Adipose tissue (tissue), 3 donors: ENCODE results near the gene GPR173. TPM values are rescaled to one million over a fixed set of nuclear protein-coding genes. Genes with fewer than 3 reads are reported as not detected.

Source experiments
- H3K27ac ChIP-seq: one replicate; pipeline ENCODE4 v1.5.1; 2013; ENCODE audit warnings: low read depth, low read length
- whole genome bisulfite sequencing, 3 donors: extraction: QIAGEN DNeasy Blood & Tissue Kit; methylation state at CpG; one replicate each; pipeline ENCODE4 v1.1.7; 2013; 5-methylcytosine and 5-hydroxymethylcytosine counted together
- polyA plus RNA-seq, 3 donors: library from polyadenylated mRNA; stranded (reverse); fragments of 200-250 nt; gene quantifications; one replicate each; pipeline ENCODE4 v1.2.3, GENCODE V29; 2013
- donor health status: healthy with polysubstance abuse.
- donor health status: Bipolar disorder and iron deficiency.
- donor health status: healthy.

Gene GPR173, protein sequence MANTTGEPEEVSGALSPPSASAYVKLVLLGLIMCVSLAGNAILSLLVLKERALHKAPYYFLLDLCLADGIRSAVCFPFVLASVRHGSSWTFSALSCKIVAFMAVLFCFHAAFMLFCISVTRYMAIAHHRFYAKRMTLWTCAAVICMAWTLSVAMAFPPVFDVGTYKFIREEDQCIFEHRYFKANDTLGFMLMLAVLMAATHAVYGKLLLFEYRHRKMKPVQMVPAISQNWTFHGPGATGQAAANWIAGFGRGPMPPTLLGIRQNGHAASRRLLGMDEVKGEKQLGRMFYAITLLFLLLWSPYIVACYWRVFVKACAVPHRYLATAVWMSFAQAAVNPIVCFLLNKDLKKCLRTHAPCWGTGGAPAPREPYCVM
- 1 to 10 TPM in 1 of 3 donors, under 1 TPM in 2; 0.33 to 2.2 (median 0.42) TPM for polyA plus RNA-seq

DNA sequence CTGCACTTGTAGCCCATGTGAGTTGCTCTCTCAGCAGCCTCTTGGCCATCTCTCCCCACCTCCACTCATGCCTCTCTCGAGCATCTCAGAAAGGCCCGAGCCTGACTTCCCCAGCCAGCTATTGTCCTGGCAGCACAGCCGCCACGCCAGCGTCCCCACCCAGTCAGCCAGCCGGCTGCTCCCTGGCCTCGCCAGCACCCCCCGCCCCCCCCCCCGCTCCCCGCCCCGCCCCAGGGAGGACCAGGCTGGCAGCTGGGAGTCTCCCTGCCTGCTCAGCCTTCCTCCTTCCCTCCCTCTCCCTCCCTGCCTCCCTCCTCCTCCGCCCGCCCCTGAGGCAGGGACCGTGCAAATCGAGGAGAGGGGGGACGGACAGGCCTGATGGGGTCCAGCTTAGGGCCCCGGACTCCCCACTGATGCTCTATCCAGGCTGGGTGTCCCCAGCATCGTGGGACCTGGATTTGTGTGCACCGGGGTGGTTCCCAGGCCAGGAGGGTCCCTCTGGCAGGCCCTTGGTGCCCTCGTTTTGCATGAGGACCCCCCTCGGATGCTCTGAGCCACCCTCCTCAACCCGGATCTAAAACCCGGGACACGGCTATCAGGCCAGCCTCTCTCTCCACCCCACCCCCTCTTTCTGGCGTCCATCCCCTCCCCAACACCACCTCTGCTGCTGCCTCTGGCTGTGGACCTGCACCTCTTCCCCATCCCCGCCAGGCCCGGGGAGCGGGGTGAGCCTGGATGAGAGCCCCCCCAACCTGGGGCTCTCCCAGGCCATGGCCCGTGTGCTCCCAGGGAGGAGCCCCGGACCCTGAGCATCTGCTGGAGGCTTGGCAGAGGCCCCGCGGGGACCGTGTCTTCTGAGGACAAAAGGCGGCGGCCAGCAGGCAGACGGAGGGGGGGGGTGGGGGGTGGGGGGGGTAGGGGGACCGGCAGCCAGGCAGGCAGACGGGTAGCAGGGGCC is at the start of gene GPR173:
TSS of gene GPR173 (plus strand) at position 621 of the 958 bp plus-strand sequence. CDS start 27,833 bp downstream, outside the sequence.
- 2 to 34% (median 3%) methylated on average over 5 to 29 of the region's 38 CpGs for WGBS, 3 donors
- H3K27ac ChIP-seq: no peak within 1 kb of the TSS

DNA sequence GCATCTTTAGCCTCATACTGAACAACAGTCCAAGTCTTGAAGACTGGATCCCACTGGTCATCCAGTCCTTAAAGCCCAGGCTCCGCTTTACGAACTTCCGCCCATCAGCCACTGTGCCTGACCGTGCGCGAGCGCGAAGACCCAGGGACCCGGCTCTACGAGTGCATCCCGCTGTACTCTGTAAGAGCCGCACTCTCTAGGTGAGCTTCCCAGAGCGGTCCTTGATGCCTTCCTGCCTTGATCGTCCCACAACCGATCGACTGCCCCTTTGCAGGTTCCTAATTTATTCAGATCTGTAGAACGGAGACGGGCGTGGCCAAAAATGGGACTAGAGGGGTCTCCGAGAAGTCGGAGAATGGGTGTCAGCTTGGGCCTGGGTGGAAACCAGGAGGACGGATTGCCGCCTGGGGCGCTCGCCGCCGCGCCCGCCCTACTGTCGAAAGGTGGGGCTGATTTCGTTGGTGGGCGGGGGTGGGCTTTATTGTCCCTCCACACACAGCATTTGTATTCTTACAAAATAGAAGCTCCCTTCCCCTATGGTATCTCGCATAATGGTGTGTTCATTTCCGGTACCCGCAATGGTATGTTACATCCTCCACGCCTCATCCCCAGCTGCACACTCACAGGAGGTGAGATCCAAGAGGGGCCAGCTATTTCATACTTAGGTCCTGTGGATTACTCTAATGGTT is 48.0 kb upstream of the GPR173 start:
- H3K27ac ChIP-seq: no peak overlapping the region
- 19 to 44% (median 24%) methylated on average over 29 to 36 of the region's 36 CpGs for WGBS, 3 donors

DNA sequence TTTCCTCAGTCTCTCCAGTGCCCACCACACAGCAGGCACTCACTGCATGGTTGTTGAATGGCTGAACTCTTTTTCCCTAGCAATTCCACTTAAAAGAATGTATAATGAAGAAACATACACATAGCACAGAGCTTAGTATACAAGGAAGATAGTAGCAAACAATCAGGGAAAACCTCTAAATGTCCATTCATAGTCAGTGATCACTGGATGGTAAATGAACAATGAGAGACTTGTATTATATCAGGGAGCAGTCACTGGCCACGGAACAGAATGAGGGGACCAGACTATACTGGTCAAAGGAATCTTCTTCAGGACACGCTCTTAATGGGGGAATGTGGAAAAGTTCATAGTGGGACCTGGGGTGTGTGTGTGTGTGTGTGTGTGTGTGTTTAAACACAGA is 46.6 kb upstream of the GPR173 start:
- no peak overlapping the region for H3K27ac ChIP-seq
- WGBS, 3 donors: 60 to 85% (median 79%) methylated on average over 2 of the region's 2 CpGs

DNA sequence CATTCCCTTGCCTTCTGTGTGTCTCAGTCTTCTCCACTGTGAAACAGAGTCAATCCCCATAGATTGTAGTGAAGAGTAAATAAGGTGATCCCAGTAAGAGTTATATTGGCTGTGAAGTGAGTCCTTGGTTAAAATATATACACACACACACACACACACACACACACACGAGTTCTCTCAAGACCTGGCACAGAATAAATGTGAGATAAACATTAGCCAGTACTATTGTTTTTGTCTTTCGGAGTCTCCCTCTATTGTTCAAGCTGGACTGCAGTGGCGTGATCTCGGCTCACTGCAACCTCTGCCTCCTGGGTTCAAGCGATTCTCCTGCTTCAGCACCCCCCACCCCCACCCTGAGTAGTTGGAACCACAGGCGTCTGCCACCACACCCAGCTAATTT is 45.5 kb upstream of the GPR173 start:
- 18 to 71% (median 57%) methylated on average over 6 of the region's 6 CpGs for WGBS, 3 donors
- H3K27ac ChIP-seq: no peak overlapping the region

DNA sequence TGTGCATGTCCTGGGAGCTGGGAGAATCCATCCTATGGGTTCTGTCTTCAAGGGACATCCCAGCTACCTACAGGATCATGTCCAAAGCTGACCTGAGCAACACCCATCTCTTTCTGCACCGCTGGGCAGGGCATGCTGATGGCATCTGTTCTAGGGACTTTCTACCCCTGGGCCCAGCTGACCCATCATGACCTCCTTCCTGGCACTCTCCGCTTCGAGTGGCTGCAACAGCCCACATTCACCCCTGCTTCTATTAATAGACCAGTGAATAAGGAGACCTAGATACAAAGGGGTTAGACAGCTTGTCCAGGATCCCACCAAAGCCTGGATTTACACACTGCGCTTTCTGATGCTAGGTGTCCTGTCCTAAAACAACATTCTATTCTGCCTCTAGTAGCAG is 44.6 kb upstream of the GPR173 start:
- 61 to 66% (median 63%) methylated on average over 4 of the region's 4 CpGs for WGBS, 3 donors
- no peak overlapping the region for H3K27ac ChIP-seq

DNA sequence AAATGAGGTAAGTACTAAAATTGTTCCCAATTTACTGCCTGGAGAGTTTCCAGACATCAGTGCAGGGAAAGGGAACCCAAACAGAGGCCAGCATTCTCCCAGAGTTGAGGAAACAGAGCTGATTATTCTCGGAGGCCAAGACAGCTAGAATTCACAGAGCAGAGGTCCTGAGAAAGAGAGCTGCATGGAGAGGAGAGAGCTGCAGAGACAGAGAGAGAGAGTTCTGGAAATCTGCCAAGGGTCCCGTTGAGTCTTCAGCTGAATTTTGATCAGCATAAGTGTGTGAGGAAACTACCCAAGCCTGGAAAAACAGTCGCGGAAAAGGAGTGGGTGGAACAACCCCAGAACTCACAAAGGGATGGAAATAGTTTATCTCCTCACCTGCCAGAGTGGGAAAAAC is 43.8 kb upstream of the GPR173 start:
- H3K27ac ChIP-seq: no peak overlapping the region
- 22 to 32% (median 22%) methylated on average over 4 of the region's 4 CpGs for whole genome bisulfite sequencing, 3 donors

DNA sequence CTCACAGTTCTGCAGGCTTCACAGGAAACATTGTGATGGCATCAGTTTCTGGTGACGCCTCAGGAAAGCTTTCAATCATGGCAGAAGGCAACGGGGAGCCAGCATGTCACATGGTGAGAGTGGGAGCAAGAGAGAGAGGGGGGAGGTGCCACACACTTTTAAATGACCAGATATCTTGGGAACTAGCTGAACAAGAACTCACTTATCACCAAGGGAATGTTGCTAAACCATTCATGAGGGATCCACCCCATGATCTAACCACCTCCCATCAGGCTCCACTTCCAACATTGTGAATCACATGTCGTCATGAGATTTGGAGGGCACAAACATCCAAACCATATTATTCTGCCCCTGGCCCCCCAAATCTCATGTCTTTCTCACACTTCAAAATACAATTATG is 43.3 kb upstream of the GPR173 start:
- H3K27ac ChIP-seq: no peak overlapping the region
- 26 to 38% (median 35%) methylated on average over 3 of the region's 3 CpGs for whole genome bisulfite sequencing, 3 donors

DNA sequence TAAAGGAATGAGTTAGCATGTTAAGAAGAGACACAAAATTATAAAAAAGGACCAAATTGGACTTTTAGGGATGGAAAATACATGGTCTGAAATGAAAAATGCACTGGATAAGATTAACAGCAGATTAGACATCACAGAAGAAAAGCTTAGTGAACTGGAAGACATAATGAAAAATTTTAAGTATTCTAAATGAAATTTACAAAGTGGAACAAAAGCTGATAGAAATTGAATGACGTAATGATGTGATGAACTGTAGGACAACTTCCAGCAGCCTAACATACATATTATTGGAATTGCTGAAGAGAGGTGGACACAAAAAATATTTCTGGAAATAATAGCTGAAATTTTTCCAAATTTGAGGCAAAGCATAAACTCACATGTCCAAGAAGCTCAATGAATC is 39.6 kb upstream of the GPR173 start:
- no peak overlapping the region for H3K27ac ChIP-seq
- WGBS, 3 donors: 75 to 98% (median 92%) methylated on average over 1 of the region's 1 CpG

DNA sequence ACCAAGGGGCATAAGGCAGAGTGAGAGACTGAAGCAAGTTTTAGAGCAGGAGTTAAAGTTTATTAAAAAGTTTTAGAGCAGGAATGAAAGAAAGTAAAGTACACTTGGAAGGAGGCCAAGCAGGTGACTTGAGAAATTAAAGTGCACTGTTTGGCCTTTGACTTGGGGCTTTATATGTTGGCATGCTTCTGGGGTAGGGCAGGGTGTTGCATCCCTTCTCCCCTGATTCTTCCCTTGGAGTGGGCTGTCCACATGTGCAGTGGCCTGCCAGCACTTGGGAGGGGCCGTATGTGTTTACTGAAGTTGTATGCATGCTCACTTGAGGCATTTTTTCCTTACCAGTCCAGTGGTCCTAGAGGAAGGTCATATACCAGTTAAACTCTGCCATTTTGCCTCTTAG is 35.3 kb upstream of the GPR173 start:
- WGBS, 3 donors: 71 to 89% (median 81%) methylated on average over 1 of the region's 1 CpG
- no peak overlapping the region for H3K27ac ChIP-seq

DNA sequence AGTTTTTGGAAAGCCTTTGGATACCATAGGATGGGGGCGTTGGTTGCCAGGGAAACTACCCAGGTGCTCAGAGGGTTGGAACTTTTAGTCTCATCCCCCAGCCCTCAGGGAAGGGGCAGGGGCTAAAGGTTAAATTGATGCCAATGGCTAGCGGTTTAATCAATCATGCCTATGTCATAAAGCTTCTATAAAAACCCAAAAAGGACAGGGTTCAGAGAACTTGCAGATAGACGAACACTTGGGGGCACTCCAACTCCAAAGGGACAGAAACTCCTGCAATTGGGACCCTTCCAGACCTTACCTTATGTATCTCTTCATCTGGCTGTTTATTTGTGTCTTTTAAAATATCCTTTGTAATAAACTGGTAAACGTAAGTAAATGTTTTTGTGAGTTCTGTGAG is 30.0 kb upstream of the GPR173 start:
- H3K27ac ChIP-seq: no peak overlapping the region
- WGBS, 3 donors: 17 to 33% (median 26%) methylated on average over 4 of the region's 4 CpGs

DNA sequence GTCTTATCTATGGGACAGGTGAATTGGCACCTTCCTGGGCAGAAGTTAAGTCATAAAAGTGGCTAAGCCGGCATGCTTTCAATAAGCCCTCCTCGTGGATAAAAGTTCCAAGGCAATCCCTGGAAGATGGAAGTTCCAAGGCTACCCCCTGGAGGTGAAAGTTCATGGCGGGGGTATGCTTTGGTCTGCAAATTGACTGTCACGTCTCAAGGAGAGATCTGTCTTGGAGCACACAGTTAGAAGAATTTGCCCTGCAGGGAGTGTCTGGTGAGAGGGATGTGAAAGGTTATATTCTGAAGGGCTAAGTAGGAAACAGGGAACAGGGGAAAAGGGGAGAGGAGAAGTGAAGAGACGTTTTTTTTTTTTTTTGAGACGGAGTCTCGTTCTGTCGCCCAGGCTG is 26.2 kb upstream of the GPR173 start:
- WGBS, 3 donors: 29 to 42% (median 31%) methylated on average over 5 of the region's 8 CpGs
- no peak overlapping the region for H3K27ac ChIP-seq

DNA sequence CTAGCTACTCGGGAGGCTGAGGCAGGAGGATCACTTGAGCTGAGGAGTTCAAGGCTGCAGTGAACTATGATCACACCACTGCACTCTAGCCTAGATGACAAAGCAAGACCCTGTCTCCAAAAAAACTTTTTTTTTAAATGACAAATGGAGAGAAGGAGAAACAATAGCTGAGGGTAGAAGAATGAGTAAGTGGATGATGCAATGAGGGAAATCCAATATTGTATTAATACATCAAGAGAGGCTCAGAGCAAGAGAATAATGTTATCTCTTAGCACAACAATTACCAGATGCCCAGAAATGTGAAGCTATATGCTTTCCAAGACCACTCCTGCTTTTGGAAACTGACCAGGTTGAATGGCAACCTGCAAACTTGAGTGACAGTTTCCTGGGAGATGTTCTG is 19.9 kb upstream of the GPR173 start:
- WGBS, 3 donors: 50 to 86% (median 86%) methylated on average over 1 of the region's 1 CpG

DNA sequence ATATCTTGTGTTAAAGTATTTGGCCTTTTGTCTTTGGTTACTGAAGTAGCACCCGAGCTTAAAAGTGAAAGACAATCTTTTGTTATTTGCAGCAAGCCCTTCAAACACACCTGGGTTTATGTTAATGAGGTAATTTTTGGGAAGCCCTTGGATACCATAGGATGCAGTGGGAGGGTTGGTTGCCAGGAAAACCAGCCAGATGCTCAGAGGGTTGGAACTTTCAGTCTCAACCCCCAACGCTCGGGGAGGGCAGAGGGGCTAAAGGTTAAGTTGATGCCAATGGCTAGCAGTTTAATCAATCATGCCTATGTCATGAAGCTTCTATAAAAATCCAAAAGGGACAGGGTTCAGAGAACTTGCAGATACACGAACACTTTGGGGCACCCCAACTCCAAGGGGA is 17.2 kb upstream of the GPR173 start:
- WGBS, 3 donors: 20 to 50% (median 23%) methylated on average over 4 of the region's 4 CpGs
- H3K27ac ChIP-seq: no peak overlapping the region

More for the DNA sequence above, 19.9 kb upstream of the GPR173 start:
- H3K27ac ChIP-seq: no peak overlapping the region

DNA sequence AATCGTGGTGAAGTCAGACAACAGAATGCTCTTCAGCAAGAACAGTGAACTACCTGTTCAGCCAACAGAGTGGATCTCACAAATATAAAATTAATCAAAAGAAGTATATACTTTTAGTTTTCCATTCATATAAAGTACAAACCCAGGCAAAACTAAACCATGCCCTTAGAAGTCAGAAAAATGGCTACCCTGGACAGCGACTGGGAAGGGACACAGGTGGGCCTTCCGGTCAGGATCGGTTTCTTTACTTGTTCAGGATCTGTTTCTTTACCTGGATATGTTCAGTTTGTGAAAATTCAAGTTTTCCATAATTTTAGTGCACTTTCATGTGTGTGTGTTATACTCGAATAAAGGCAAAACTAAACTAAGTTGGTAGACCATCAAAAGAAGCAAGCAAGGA is 12.4 kb upstream of the GPR173 start:
- H3K27ac ChIP-seq: no peak overlapping the region
- WGBS, 3 donors: 53 to 67% (median 57%) methylated on average over 5 of the region's 5 CpGs

DNA sequence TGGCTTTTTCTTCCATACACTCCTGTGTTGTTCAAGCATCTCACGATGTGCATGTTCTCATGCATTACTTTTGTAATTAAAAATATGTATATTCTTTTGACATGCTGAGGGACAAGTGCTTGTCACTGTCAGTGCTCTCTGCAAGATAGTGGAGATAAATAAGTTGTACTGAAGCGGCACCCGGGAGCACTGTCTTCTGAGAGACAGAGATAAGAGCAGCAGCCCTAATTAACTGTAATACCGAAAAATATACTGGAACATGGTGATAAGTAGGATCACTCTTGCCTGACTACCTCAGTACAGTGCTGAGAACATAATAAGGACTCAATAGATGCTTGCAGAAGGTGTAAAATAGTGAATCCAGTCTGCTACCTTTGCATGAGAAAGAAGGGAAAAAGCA is 9.4 kb upstream of the GPR173 start:
- WGBS, 3 donors: 58 to 68% (median 67%) methylated on average over 4 of the region's 4 CpGs

DNA sequence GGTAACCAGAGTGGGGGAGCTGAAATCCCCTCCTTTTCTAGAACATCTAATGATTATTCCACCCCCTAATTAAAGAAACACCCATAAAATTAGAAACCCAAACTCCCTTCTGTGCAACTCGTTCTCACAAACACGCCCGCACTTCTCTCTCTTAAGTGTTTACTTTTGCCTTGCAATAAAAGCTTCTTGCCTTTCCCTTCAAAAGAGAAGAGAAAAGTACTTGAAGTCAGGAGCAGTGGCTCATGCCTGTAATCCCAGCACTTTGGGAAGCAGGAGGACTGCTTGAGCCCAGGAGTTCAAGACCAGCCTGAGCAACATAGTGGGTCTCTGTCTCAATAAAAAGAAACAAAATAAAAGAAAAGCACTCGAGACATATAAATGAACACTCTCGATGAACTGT is 3.6 kb upstream of the GPR173 start:
- 75 to 92% (median 78%) methylated on average over 5 of the region's 5 CpGs for WGBS, 3 donors
- H3K27ac ChIP-seq: no peak overlapping the region

More for the DNA sequence above, 9.4 kb upstream of the GPR173 start:
- no peak overlapping the region for H3K27ac ChIP-seq

DNA sequence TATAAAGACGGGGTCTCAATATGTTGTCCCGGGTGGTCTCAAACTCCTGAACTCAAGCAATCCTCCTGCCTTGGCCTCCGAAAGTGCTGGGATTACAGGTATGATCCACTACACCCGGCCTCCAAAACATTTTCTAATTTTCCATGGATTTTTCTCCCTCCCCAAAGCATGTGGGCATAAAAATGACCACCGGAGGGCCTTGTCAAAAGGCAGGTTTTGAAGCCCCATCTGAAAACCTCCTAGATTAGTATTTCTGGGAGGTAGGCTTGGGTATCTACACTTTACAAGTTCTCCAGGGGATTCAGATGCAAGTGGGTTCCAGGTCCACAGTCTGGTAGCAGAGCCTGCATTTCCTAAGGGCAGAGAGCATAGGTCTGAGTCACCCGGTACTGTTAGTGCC is 1.4 kb upstream of the GPR173 start:
- WGBS, 3 donors: 81 to 89% (median 85%) methylated on average over 6 of the region's 6 CpGs

DNA sequence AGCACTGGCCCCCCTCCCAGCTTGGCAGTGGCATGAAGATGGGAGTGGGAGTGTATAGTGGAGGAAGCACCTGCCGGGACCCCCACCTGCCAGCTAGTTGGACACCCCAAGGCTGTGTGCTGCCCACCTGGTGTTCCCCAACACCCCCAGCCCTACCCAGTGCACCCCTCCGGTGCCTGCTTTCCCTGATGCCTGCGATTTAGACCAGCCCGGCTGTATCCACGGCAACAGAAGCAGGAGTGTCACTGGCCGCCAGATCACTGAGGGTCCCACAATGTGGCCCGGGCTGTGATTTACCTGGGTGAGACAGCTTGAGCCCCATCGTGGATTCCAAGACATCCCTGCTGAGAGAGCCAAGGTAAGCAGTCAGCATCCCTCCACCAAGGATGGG is 533 bp downstream of the GPR173 start:
- 18 to 37% (median 27%) methylated on average over 2 to 8 of the region's 8 CpGs for WGBS, 3 donors

More for the DNA sequence above, 1.4 kb upstream of the GPR173 start:
- no peak overlapping the region for H3K27ac ChIP-seq

DNA sequence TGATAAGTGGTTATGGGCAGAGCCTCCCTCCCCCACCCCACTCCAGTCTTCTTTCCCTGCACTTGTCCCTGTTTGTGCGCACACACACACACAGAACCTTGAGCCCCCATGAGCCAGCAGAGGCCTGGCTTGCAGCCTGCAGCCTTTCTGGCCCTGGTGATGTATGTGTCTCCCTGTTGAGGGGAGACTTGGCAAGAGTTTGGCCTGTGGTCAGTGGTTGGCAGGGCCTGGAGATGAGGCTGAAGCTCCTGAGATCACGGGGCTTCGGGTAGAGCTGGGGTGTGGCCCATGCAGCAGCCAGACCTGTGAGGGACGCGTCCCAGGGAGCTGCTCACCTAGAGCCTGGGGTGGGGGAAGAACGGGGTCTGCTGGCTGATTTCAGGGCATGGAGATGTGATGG is 2.3 kb downstream of the GPR173 start:
- H3K27ac ChIP-seq: no peak overlapping the region
- 72 to 82% (median 74%) methylated on average over 5 to 6 of the region's 6 CpGs for WGBS, 3 donors

More for the DNA sequence above, 533 bp downstream of the GPR173 start:
- no peak overlapping the region for H3K27ac ChIP-seq
